Transverse colon (tissue), 3 donors: ENCODE results near the gene AKT1S1.

ENCODE experiments used
- CTCF ChIP-seq, 5 experiments: fragments of 200-600 bp in 3 of 5; fragments of 450-650 bp in 2 of 5; sonication (generic) in 3 of 5; IDR thresholded peaks; 1 replicate in 2 of 5; 2 replicates in 3 of 5; pipeline ENCODE4 v1.5.1; 2016 to 2017; ENCODE audit warnings: antibody characterized with exemption in 5 of 5, inconsistent platforms in 3 of 5, mild to moderate bottlenecking in 2 of 5, moderate library complexity in 1 of 5
- POLR2A ChIP-seq: fragments of 450-650 bp; IDR thresholded peaks from one replicate; pipeline ENCODE4 v1.6.1; 2016; ENCODE audit warnings: antibody characterized with exemption, mild to moderate bottlenecking, moderate library complexity

- TF ChIP-seq POLR2A (no peak), CTCF (IDR thresholded peaks at IDR 0.05) (no peak)
These were observed 40.8 kb downstream of the AKT1S1 start for GRCh38 chr19:49836176-49837008.
